ENCODE data around the gene AVPR2.

The AVPR2 gene

DNA sequence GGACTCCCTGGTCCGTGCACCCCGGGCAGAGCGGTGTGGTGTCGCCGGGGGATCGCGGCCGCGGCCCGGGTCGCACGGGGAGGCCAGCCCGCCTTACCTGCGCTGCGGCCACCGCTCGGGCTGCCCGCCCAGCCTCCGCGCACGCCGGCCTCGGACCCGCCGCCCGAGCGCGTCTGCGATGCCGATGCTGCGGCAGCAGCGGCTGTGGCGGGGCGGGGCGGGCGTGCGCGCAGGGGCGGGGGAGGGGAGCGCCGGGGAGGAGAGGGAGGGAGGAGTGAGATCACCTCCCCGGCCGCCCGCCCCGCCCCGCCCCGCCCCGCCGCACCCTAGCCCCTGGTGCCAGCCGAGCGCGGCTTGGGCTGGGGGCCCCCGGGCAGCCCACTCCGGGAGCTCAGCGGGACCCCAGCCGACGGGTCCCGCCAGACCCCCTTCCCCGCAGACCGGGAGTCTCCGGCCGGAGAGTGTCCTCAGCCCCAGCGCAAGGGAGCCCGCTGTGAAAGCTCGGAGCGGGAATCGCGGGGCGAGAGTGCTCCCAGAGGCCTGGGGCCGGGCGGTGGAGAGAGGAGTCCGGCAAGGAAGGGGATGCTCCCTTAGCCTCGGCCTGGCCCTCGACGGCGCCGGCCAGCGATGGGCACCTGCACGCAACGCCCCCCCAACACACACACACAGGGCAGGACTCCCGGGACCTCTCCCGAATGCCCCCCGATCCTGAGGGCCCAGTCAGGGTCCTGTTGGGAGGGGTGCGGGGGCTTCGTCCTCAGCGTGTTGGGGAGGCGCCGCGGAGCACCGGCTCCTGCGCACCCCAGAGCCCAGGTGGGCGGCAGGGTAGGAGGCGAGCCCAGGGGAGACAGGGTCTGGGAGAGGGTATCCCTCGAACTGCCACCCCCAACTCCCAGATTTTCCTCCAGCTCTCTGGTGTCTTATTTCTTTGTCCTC is 18.2 kb upstream of the AVPR2 start, which contains the start of gene L1CAM:
Gene L1CAM, minus strand, starts transcription at position 206 of the 936 bp plus-strand sequence. CDS start 10,337 bp downstream, outside the sequence.
- DNase-seq (ENCODE audit: low spot score): no peak

DNA sequence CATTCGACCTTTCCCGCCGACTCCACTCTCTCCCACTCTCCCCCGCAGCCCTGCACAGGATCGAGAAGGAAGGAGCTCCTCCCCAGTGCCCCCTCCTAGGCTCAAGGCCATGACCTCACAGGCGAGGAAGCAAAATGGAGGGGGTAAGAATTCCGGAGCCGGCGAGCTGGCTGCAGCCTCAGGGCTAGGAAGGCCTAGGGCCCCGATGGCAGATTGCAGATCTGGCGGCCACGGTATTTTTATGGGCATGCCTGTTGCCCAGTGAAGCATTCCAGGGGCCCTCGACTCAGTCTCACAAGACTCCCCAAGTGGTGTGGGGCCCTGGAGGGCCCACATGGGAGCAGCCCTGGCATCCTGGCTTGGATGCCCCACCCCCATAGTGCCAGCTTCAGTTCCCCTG is 17.6 kb upstream of the AVPR2 start:
- DNase-seq (ENCODE audit: low spot score): no peak

DNA sequence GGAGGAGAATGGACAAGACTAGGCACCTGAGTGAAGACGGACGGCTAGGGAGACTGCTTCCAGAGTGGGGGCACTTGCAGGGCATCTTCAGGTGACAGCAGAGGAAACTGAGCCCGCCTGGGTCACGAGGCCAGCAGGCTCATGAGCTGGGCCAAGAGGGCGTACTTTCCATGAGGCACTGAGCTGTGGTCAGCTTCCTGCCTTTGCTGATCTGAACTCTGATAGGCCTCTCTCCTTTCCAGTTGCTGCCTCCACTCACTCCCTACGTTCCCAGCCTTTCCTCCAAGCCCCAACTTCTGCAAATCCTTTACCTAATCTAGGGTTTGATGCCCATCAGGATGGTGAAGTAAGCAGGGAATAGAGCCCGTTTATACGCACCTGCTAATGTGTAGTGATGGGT is 17.1 kb upstream of the AVPR2 start:
- no peak for DNase-seq (ENCODE audit: low spot score)

DNA sequence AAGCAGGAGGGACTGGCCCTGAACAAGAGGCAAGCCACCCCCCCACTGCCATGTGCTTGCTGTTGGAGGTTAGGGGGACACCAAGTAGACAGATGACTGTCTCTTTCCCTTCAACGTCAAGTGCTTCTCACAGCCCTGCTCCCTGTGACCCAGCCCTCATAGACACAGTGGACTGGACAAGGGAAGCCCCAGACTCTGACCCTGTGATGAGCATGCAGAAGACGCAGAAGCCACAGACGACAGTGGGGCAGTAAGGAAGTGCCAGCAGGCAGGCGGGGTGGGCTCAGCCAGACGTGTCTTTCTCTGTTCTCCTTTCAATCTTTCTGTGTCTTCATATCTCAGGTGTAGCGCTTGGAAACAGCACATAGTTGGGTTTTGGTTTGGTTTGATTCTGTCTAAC is 16.1 kb upstream of the AVPR2 start:
- DNase-seq (ENCODE audit: low spot score): no peak

DNA sequence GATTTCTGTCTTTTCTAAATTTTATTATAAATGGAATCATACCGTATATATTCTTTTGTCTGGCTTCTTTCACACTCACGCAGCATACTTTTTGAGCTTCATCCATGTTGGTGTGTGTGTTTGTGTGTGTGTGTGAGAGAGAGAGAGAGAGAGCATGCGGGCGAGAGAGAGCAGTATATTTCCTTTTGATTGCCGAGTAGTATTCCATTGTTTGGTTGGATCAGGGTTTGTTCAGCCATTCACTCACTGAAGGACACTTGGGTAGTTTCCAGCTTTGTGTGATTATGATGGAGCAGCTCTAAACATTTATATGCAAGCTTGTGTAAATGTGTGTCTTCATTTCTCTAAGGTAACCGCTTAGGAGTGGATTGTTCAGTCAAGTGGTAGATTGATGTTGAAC is 15.3 kb upstream of the AVPR2 start:
- DNase-seq (ENCODE audit: low spot score): no peak

DNA sequence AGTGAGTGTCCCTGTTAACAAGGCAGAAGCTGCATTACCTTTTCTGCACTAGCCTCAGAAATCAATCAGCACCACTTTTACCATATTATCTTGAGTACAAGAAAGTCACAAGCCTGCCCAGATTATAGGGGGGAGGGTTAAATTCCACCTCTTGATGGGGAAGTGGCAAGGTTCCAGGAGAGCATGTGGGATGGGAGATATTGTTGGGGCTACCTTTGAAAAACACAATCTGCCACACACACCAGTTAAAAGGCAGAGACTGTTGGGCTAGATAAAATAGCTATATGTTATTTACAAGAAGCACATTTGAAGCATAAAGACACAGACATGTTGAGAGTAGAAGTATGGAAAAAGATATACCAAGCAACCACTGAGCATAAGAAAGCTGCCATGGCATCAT is 6.6 kb upstream of the AVPR2 start:
- peak; percentile 54 for DNase-seq (ENCODE audit: low spot score)

DNA sequence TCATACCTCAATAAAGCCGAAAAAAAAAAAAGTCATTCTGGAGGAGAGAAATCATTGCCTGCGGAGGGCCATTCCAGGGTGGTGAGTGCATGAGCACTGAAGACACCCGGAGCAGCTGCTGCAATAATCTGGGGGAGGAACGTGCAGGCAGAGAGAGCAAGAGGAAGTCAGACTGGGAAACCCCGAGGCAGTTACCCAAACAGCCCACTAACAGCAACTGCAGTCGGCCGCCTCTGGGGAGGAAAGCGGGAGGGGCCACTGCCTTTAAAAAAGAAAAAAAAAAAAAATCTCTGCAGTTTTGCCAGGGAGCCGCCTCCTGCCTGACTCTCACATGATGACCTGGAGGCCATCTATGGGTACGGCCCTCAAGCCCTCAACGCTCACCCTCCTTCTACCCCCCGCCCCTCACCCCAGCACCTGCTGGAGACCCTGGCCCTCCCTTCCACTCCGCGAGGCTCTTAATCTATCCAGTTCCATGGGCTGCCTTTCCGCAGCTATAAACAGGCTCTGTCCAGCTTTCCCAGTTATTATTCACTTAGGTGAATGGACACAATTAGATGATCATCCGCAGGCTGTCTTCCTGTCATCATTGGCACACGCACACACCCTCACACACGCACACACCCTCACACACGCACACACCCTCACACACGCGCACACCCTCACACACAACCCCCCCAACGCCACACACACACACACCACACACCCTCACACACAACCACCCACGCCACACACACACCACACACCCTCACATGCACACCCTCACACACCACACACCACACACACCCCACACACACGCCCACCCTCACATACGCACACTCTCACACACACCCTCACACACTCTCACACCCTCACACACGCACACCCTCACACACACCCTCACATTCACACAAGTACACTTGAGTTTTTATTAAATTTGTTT is 3.4 kb upstream of the AVPR2 start:
- no peak for DNase-seq (ENCODE audit: low spot score)

DNA sequence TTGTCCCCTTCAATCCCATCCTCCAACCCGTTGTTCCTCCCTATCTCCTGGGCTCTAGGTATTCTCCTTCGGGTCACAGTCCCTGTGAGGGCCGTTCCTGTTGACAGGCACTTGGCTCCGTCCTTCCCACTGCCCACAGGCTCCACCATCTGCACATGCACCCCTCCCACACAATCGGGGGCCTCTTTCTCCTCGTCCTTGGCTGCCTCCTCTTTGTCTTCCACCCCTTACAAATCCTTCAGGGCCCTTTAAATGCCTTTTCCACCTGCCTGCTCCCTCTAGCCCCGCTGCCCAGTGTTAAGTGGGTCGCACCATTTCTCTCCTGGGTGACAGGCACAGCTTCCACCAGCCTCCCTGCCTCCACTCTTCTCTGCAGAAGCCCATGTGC is 2.7 kb upstream of the AVPR2 start:
- no peak for DNase-seq (ENCODE audit: low spot score)

DNA sequence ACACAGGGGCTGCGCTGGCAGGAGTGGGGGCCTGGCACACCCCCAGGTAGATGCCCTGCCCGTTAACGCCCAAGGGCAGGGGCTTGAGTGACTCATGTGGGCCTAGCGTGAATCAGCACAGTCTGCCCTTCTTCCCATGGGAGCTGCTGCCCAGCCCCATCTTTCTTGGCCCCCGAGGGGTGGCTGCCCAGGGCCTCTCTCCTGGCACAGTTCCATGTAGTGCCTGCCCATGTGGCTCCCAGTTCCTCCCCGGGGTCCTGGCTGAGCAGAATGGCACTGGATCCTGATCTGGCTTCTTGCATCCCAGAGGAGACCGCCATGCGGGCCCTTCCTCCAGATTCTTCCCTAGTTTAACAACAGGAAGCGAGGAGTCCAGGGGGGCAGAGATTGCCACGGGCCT is 2.1 kb upstream of the AVPR2 start:
- no peak for DNase-seq (ENCODE audit: low spot score)

DNA sequence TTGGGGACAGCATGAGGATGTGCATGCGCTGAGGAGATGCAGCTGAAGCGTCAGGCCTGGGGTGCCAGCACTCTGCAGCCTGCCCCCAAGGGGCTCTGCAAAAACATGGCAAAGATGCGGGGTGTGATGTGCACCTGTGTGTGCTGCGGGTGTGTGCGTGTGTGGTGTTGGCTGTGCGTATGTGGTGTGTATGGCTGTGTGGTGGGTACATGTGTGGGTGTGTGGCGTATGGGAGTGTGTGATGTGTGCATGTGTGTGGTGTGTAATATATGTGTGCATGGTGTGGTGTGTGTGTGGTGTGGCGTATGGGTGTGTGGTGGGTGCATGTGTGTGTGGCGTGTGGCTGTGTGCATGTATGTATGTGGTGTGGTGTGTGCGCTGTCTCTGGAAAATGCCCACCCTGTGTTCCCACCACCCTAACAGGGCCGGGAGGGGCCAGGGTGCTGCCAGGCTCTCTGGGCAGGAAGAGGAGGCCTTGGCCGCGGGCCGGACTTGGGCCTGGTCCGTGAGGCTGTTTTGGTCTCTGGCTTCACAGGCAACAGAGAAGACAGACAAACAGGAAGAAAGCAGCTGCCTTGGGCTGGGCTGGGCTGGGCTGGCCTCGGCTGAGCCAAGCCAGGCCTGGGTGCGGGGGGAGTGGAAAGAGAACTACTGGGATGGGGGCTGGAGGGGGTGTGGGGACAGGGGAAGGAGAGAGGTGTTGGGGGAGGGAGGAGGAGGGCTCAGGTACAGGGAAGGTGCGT is 1.1 kb upstream of the AVPR2 start:
- no peak for DNase-seq (ENCODE audit: low spot score)

DNA sequence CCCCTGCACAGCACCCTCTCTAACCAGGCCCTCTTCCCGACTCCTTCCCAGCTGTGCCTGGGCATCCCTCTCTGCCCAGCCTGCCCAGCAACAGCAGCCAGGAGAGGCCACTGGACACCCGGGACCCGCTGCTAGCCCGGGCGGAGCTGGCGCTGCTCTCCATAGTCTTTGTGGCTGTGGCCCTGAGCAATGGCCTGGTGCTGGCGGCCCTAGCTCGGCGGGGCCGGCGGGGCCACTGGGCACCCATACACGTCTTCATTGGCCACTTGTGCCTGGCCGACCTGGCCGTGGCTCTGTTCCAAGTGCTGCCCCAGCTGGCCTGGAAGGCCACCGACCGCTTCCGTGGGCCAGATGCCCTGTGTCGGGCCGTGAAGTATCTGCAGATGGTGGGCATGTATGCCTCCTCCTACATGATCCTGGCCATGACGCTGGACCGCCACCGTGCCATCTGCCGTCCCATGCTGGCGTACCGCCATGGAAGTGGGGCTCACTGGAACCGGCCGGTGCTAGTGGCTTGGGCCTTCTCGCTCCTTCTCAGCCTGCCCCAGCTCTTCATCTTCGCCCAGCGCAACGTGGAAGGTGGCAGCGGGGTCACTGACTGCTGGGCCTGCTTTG is 1.1 kb downstream of the AVPR2 start:
- DNase-seq (ENCODE audit: low spot score): no peak

DNA sequence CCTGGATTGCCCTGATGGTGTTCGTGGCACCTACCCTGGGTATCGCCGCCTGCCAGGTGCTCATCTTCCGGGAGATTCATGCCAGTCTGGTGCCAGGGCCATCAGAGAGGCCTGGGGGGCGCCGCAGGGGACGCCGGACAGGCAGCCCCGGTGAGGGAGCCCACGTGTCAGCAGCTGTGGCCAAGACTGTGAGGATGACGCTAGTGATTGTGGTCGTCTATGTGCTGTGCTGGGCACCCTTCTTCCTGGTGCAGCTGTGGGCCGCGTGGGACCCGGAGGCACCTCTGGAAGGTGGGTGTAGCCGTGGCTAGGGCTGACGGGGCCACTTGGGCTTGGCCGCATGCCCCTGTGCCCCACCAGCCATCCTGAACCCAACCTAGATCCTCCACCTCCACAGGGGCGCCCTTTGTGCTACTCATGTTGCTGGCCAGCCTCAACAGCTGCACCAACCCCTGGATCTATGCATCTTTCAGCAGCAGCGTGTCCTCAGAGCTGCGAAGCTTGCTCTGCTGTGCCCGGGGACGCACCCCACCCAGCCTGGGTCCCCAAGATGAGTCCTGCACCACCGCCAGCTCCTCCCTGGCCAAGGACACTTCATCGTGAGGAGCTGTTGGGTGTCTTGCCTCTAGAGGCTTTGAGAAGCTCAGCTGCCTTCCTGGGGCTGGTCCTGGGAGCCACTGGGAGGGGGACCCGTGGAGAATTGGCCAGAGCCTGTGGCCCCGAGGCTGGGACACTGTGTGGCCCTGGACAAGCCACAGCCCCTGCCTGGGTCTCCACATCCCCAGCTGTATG is 1.8 kb downstream of the AVPR2 start:
- DNase-seq (ENCODE audit: low spot score): no peak

DNA sequence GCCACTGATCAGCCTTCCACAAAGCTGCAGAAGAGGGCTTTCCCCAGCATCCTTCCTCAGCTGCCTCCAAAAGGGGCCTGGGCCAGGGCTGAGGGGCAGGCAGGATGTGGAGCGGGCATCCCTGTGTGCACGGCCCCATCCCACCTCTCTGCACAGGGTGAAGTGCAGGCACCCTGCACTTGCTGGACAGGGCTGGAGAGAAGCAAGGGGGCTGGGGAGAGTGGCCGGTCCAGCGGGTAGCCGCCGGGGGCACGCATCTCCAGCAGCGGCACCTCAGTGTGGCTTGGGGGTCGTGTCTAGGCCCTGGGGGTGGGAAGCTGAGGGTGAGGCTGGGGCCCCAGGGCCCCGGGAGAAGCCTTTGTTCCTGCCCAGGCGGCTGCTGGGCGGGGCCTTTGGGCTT is 3.0 kb downstream of the AVPR2 start:
- DNase-seq (ENCODE audit: low spot score): no peak

DNA sequence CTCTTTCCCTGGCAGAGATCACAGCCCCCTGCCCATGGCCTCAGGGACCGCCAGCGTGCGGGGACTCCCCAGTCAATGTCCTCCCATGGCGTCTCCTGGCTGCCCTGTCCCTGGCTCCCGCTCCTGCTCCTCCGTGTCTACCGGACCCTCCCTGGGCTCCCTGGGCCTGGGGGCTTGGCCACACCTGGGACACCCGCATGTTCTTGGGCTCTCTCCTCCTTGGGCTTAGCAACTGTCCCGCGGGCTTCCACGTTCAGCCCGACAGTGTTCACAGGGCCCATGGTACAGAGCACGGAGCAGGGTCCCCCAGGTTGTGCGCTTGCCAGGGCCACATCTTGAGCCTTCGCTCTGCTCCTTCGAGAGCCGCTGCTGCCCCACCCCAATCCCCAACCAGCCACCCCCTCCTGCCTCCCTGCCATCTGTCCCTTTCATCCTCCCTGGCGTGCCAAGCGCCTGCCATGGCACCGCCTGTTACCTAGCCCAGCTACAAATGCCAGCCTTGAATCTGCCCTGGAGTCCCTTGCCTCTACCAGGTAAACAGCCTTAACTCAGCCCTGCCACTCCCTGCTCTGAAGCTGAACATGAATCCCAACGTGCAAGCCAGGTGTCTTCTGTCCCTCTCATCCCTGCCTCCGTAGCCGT is 3.9 kb downstream of the AVPR2 start:
- no peak for DNase-seq (ENCODE audit: low spot score)

DNA sequence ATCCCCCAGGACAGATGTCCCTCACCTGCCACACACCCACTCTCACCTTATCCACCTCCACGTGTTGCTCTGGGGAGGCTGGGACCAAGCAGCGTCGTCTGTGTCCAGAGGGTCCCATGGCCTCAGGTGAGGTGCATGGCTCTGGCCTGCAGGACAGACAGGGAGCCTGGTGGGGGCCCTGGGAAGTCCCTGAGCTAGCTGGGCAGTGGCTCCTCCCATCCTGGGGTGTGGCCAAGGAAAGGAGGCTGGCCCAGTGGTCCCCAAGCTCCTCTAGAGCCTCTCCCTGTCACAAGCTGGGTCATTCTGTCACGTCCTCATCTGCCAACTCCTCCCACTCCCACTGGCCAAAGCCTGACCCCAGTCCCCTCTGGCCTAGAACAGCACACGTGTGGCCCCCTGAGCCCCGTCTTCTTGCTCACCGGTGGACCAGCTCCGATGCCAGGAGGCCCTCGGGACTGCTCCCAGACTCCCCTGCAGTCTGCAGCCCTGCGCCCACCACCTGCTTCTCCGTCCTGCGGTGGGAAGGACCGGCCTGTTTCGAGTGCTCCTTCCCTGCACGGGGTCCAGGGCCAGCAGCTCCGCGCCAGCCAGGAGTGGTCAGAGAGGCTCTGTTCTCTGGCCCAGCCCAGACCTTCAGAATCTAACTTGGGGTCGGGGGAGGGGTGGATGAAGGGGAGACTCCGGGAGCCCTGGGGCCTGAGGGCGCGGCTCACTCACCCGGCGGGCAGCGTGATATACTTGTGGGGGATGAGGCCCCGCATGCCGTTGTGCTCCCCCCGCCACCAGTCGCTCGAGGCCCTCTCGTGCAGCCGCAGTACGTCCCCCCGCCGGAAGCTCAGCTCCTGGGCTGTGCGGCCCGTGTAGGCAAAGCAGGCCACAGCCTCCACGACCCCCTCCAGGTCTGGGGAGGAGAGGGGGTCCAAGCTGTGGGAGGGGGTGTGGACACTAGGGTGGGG is 4.8 kb downstream of the AVPR2 start:
- no peak for DNase-seq (ENCODE audit: low spot score)

DNA sequence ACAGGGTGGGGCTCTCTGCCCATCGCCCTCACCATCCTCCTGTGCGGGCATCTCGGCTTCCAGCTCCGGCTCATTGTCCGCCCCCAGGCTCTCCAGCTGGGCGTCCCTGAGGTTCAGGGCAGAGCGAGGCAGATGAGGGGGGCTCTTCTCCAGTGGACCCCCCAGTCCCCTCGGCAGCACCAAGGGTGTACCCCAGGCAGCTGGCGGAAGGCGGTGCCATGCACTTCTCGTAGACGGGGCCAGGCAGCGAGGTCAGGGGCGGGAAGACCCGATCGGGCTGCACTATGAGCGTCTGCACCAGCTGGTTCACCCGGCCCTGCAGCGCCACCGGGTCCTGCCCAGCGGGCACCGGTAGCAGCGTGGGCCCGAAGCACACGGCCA is 5.5 kb downstream of the AVPR2 start:
- no peak for DNase-seq (ENCODE audit: low spot score)

DNA sequence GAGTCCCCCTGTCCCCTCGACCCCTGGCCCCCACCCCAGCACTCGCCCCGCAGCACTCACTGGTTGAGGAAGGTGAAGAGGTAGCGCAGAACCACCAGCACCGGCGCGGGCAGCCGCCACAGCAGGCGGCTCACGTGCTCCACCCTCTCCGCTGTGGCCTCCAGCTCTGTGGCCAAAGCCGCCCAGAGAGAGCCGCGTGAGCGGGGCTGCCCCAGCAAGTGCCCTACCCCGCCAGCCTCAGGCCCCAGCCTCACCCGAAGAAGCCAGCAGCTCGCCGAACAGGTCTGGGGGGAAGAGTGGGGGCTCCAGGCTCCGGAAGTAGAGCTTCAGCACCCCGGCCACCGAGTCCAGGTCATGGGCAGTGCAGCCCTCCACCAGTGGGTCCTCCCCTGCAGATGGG is 6.0 kb downstream of the AVPR2 start:
- DNase-seq (ENCODE audit: low spot score): no peak

DNA sequence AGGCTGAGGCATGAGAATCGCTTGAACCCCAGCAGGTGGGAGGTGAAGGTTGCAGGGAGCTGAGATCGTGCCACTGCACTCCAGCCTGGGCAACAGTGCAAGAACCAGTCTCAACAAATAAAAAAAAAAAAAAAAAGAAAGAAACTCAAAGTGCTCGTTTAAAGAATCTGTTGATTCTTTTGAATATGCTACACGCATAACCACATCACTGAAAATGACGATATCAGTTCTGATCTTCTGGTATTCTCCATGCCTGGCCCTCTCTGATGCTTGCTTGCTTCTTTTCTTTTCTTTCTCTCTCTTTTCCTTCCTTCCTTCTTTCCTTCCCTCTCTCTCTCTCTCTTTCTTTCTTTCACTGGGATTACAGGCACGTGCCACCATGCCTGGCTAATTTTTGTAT is 7.3 kb downstream of the AVPR2 start:
- DNase-seq (ENCODE audit: low spot score): no peak

DNA sequence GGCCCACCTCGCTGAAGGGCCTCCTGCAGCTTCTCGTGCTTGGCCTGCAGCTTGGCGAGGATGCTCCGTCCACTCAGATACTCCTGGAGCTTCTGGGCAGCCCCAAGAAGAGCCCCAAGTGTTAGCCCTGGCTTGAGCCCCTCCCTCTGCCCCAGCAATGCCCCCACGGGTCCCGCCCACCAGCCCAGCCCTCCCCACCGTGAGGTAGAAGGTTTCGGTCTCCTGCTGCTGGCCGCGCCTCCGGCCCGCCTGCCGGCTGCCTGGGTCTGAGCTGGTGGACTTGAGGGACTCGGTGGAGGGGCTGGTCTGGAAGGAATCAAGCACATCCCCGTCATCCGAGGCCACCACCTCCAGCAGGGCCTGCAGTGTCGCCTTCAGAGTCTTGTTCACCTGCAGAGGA is 8.7 kb downstream of the AVPR2 start:
- DNase-seq (ENCODE audit: low spot score): no peak
